ENCODE results near the gene SPTBN1.
A peak's percentile ranks its signal among the peaks of the same experiment; 100 is the strongest.

SPTBN1 gene

GRCh38 chr2:54429054-54429453, 27.1 kb upstream of the SPTBN1 start:
- H3K79me2 ChIP-seq (ENCODE audit: insufficient read depth, low read length) = no peaks in the 10 kb centered on the region
- no peak overlapping the region for H2AFZ ChIP-seq (ENCODE audit: low read length)
- H3K4me3 ChIP-seq (ENCODE audit: low read length, poor library complexity, severe bottlenecking) = no peak overlapping the region
- no peak overlapping the region for H3K4me2 ChIP-seq (ENCODE audit: low read depth, low read length, poor library complexity, severe bottlenecking)
- no peaks in the 10 kb centered on the region for H3K9me2 ChIP-seq (replicated peaks; ENCODE audit: low read depth, low read length)
- no peak for TF ChIP-seq CTCF (conservative IDR thresholded peaks at IDR 0.05; ENCODE audit: low read length)
- TF ChIP-seq EZH2phosphoT487 (IDR thresholded peaks at IDR 0.05; ENCODE audit: borderline replicate concordance) = no peak
- peaks cover 34% of the 10 kb centered on the region for H3K27me3 ChIP-seq (ENCODE audit: insufficient read depth, low read length, poor library complexity, severe bottlenecking)
- no peaks in the 10 kb centered on the region for H4K20me1 ChIP-seq (ENCODE audit: insufficient read depth, low read length, poor library complexity, severe bottlenecking)
- H3K9ac ChIP-seq (ENCODE audit: low read depth, low read length, poor library complexity, severe bottlenecking) = no peak overlapping the region
- no peaks in the 10 kb centered on the region for H3K36me3 ChIP-seq (ENCODE audit: insufficient read depth, low read length)
- no peaks in the 10 kb centered on the region for H3F3A ChIP-seq (ENCODE audit: low read depth)
- H3K9me3 ChIP-seq (ENCODE audit: insufficient read depth, low read depth, low read length) = no peaks in the 10 kb centered on the region
- peaks cover 28% of the 10 kb centered on the region for H3K4me1 ChIP-seq (ENCODE audit: insufficient read depth, low read length, poor library complexity, severe bottlenecking)

- peaks cover 28% of the 10 kb centered on the region for H3K4me1 ChIP-seq (ENCODE audit: insufficient read depth, low read length, poor library complexity, severe bottlenecking)
- H3K4me2 ChIP-seq (ENCODE audit: low read depth, low read length, poor library complexity, severe bottlenecking) = peak overlapping the region; percentile 63
- H3K4me3 ChIP-seq (ENCODE audit: low read length, poor library complexity, severe bottlenecking) = peak overlapping the region; percentile 23
- H3K9ac ChIP-seq (ENCODE audit: low read depth, low read length, poor library complexity, severe bottlenecking) = peak overlapping the region; percentile 0
- no peaks in the 10 kb centered on the region for H3K36me3 ChIP-seq (ENCODE audit: insufficient read depth, low read length)
- no peaks in the 10 kb centered on the region for H3K9me3 ChIP-seq (ENCODE audit: insufficient read depth, low read depth, low read length)
- no peaks in the 10 kb centered on the region for H4K20me1 ChIP-seq (ENCODE audit: insufficient read depth, low read length, poor library complexity, severe bottlenecking)
- TF ChIP-seq CTCF (conservative IDR thresholded peaks at IDR 0.05; ENCODE audit: low read length) (no peak), EZH2phosphoT487 (IDR thresholded peaks at IDR 0.05; ENCODE audit: borderline replicate concordance) (0 out of 2 replicates have a peak, but pooled peaks have one; percentile 10)
- no peak overlapping the region for H2AFZ ChIP-seq (ENCODE audit: low read length)
- H3K79me2 ChIP-seq (ENCODE audit: insufficient read depth, low read length) = no peaks in the 10 kb centered on the region
- no peaks in the 10 kb centered on the region for H3K9me2 ChIP-seq (replicated peaks; ENCODE audit: low read depth, low read length)
- H3F3A ChIP-seq (ENCODE audit: low read depth) = no peaks in the 10 kb centered on the region
- H3K27me3 ChIP-seq (ENCODE audit: insufficient read depth, low read length, poor library complexity, severe bottlenecking) = peaks cover 25% of the 10 kb centered on the region
Measured at GRCh38 chr2:54429811-54430551, 26.1 kb upstream of the SPTBN1 start.

- peaks cover 28% of the 10 kb centered on the region for H3K4me1 ChIP-seq (ENCODE audit: insufficient read depth, low read length, poor library complexity, severe bottlenecking)
Measured at GRCh38 chr2:54430649-54431048, 25.5 kb upstream of the SPTBN1 start.

More at GRCh38 chr2:54430649-54431048, 25.5 kb upstream of the SPTBN1 start:
- Histone ChIP-seq H3K9ac (ENCODE audit: low read depth, low read length, poor library complexity, severe bottlenecking) (peak overlapping the region; percentile 0), H3F3A (ENCODE audit: low read depth) (no peaks in the 10 kb centered on the region), H3K4me3 (ENCODE audit: low read length, poor library complexity, severe bottlenecking) (peak overlapping the region; percentile 23), H3K79me2 (ENCODE audit: insufficient read depth, low read length) (no peaks in the 10 kb centered on the region), H3K9me2 (replicated peaks; ENCODE audit: low read depth, low read length) (no peaks in the 10 kb centered on the region), H3K36me3 (ENCODE audit: insufficient read depth, low read length) (no peaks in the 10 kb centered on the region), H4K20me1 (ENCODE audit: insufficient read depth, low read length, poor library complexity, severe bottlenecking) (no peaks in the 10 kb centered on the region), H3K9me3 (ENCODE audit: insufficient read depth, low read depth, low read length) (no peaks in the 10 kb centered on the region), H3K4me2 (ENCODE audit: low read depth, low read length, poor library complexity, severe bottlenecking) (peak overlapping the region; percentile 63), H3K27me3 (ENCODE audit: insufficient read depth, low read length, poor library complexity, severe bottlenecking) (peaks cover 18% of the 10 kb centered on the region), H2AFZ (ENCODE audit: low read length) (no peak overlapping the region)
- TF ChIP-seq CTCF (conservative IDR thresholded peaks at IDR 0.05; ENCODE audit: low read length) (no peak), EZH2phosphoT487 (IDR thresholded peaks at IDR 0.05; ENCODE audit: borderline replicate concordance) (no peak)
